ENCODE data around the gene CTDP1.

DNA sequence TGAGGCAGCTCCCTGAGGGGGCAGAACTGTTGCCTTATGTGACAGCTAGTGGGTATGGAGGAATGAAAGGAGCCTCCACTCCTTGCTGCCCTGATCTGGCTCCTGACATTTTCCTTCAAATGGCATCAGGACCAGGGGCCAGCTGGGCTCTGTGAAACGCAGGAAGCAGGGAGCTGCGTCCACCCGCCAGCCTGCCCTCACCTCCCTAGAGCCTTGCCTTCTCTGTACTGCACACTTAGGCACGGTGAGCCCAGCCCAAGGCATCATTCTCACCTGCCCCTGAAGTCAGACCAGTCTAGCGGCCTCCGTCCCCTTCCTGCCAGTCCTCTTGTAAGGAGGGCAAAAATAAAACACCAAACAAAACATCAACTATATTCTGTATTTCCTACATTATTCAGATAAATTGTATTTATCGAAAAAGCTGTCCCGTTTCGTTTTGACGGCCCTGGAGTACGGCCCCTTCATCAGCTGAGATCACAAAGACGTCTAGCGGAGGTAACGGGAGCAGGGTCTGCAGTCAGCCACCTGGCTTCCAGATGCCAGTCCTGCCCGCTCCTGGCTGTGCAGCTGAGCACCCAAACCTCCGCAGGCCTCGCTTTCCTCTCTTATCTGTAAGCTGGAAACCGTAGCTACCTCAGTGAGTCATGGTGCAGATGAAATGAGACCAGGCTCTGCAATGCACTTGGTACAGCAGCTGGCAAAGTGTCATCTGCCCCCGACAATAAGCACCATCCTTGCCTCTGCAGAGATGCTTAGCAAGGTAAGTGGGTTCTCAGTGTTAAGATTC, 6.9 kb upstream of the CTDP1 start:
- TF ChIP-seq, protein P1, sequence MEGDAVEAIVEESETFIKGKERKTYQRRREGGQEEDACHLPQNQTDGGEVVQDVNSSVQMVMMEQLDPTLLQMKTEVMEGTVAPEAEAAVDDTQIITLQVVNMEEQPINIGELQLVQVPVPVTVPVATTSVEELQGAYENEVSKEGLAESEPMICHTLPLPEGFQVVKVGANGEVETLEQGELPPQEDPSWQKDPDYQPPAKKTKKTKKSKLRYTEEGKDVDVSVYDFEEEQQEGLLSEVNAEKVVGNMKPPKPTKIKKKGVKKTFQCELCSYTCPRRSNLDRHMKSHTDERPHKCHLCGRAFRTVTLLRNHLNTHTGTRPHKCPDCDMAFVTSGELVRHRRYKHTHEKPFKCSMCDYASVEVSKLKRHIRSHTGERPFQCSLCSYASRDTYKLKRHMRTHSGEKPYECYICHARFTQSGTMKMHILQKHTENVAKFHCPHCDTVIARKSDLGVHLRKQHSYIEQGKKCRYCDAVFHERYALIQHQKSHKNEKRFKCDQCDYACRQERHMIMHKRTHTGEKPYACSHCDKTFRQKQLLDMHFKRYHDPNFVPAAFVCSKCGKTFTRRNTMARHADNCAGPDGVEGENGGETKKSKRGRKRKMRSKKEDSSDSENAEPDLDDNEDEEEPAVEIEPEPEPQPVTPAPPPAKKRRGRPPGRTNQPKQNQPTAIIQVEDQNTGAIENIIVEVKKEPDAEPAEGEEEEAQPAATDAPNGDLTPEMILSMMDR (IDR thresholded peaks at IDR 0.05; ENCODE audit: low read length), result no peak
- no peak for TF ChIP-seq EZH2 (IDR thresholded peaks at IDR 0.05; ENCODE audit: borderline replicate concordance, low read length)

All from OCI-LY1 (cell line).